ENCODE data around the gene SCUBE1. TPM values are rescaled to one million over a fixed set of nuclear protein-coding genes. Genes with fewer than 3 reads are reported as not detected.

Gene SCUBE1
- polyA plus RNA-seq, 1 of the 3 experiments (the other 2 are of a cell fraction): 0.56 TPM

DNA sequence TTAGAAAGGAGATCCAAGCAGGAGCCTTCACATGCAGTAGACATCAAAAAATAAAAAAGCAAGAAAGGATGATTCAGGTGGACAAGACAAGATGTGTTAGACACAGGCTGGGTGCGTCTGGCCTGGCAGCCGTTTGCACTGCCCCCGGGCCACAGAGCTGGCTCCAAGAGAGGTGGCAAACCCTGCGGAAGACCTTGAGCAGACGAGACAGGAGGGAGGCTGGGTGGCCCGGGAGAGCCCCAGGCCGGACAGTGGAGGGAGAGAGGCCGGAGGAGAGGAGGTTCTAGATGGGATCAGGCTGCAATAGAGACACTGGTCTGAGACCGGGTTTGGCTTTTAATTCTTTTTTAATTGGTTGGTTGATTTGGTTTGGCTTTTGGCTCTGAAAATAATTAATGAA is 86.6 kb downstream of the SCUBE1 start (continued):
- TF ChIP-seq NFIC (IDR thresholded peaks at IDR 0.05; ENCODE audit: borderline replicate concordance) (no peak), RAD21 (IDR thresholded peaks at IDR 0.05; ENCODE audit: low read length) (no peak)

GRCh38 chr22:43255299-43255698 is 87.9 kb downstream of the SCUBE1 start:
- ChIA-PET POLR2A (no interaction called here), CTCF (no interaction called here)
- Histone ChIP-seq H3K4me2 (no peak overlapping the region), H3K79me2 (ENCODE audit: insufficient read depth) (no peaks in the 10 kb centered on the region), H4K20me1 (ENCODE audit: insufficient read depth) (no peaks in the 10 kb centered on the region), H3K4me1 (ENCODE audit: control insufficient read depth in 1 of 2, insufficient read depth in 2 of 2, low read depth in 1 of 2, low read length in 1 of 2) (peaks cover 0 to 27% of the 10 kb centered on the region in 2 experiments; a peak in 1 of 4 replicates), H3K27ac (ENCODE audit: low read depth in 2 of 2, low read length in 1 of 2) (no peak overlapping the region), H3K4me3 (ENCODE audit: low read depth in 2 of 2, low read length in 1 of 2) (no peak overlapping the region), H3K9me2 (no peaks in the 10 kb centered on the region), H3K36me3 (replicated peaks in 1 of 2; ENCODE audit: control insufficient read depth in 1 of 2, insufficient read depth in 2 of 2, low read length in 1 of 2) (no peaks in the 10 kb centered on the region), H2AFZ (ENCODE audit: low read depth) (no peak overlapping the region), H3K9me3 (no peaks in the 10 kb centered on the region), H3K9ac (no peak overlapping the region), H3F3A (replicated peaks; ENCODE audit: insufficient read depth) (no peaks in the 10 kb centered on the region), H3K27me3 (ENCODE audit: insufficient read depth) (no peaks in the 10 kb centered on the region)
- no peak for TF ChIP-seq TEAD4 (IDR thresholded peaks at IDR 0.05; ENCODE audit: borderline replicate concordance, insufficient read depth)
- TF ChIP-seq GABPA (IDR thresholded peaks at IDR 0.05; ENCODE audit: low read depth): no peak
- TF ChIP-seq RFX5 (IDR thresholded peaks at IDR 0.05; ENCODE audit: low read length): no peak
- TF ChIP-seq, protein P1, sequence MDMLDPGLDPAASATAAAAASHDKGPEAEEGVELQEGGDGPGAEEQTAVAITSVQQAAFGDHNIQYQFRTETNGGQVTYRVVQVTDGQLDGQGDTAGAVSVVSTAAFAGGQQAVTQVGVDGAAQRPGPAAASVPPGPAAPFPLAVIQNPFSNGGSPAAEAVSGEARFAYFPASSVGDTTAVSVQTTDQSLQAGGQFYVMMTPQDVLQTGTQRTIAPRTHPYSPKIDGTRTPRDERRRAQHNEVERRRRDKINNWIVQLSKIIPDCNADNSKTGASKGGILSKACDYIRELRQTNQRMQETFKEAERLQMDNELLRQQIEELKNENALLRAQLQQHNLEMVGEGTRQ (IDR thresholded peaks at IDR 0.05; ENCODE audit: borderline replicate concordance, low read depth, low read length): no peak
- DNase-seq: no peak
- 84% methylated on average over 4 of the region's 23 CpGs for WGBS (ENCODE audit: low lambda C conversion rate)

GRCh38 chr22:43253839-43254238 is 89.3 kb downstream of the SCUBE1 start:
- H2AFZ ChIP-seq (ENCODE audit: low read depth): no peak overlapping the region
- no peaks in the 10 kb centered on the region for H4K20me1 ChIP-seq (ENCODE audit: insufficient read depth)
- H3K27me3 ChIP-seq (ENCODE audit: insufficient read depth): no peaks in the 10 kb centered on the region
- H3K9ac ChIP-seq: no peak overlapping the region
- no peaks in the 10 kb centered on the region for H3K9me2 ChIP-seq
- H3K9me3 ChIP-seq: no peaks in the 10 kb centered on the region
- no peak overlapping the region for H3K4me3 ChIP-seq (ENCODE audit: low read depth in 2 of 2, low read length in 1 of 2)
- POLR2A ChIA-PET: no interaction called here
- H3K36me3 ChIP-seq (replicated peaks in 1 of 2; ENCODE audit: control insufficient read depth in 1 of 2, insufficient read depth in 2 of 2, low read length in 1 of 2): no peaks in the 10 kb centered on the region
- no peaks in the 10 kb centered on the region for H3F3A ChIP-seq (replicated peaks; ENCODE audit: insufficient read depth)
- H3K27ac ChIP-seq (ENCODE audit: low read depth in 2 of 2, low read length in 1 of 2): no peak overlapping the region
- DNase-seq: no peak
- no peaks in the 10 kb centered on the region for H3K79me2 ChIP-seq (ENCODE audit: insufficient read depth)
- peaks cover 0 to 31% of the 10 kb centered on the region in 2 experiments; a peak in 1 of 4 replicates for H3K4me1 ChIP-seq (ENCODE audit: control insufficient read depth in 1 of 2, insufficient read depth in 2 of 2, low read depth in 1 of 2, low read length in 1 of 2)
- no peak overlapping the region for H3K4me2 ChIP-seq
- CTCF ChIA-PET: no interaction called here
- 80% methylated on average over 1 of the region's 5 CpGs for WGBS (ENCODE audit: low lambda C conversion rate)
- TF ChIP-seq EP300 (IDR thresholded peaks at IDR 0.05; ENCODE audit: borderline replicate concordance in 1 of 2, low read depth in 1 of 2, low read length in 1 of 2): no peak
- TF ChIP-seq REST (IDR thresholded peaks at IDR 0.05; ENCODE audit: low read depth, low read length): no peak
- TF ChIP-seq FOSL2 (IDR thresholded peaks at IDR 0.05; ENCODE audit: borderline replicate concordance, low read depth): no peak
- TF ChIP-seq TAF1 (IDR thresholded peaks at IDR 0.05; ENCODE audit: borderline replicate concordance, low read depth, low read length): no peak
- no peak for TF ChIP-seq ELF1 (IDR thresholded peaks at IDR 0.05)
- TF ChIP-seq SMC3 (IDR thresholded peaks at IDR 0.05; ENCODE audit: low read depth, low read length): no peak
- no peak for TF ChIP-seq CTCF (IDR thresholded peaks at IDR 0.05)
- no peak for TF ChIP-seq RFX5 (IDR thresholded peaks at IDR 0.05; ENCODE audit: low read length)
- TF ChIP-seq, protein P1 (IDR thresholded peaks at IDR 0.05; ENCODE audit: borderline replicate concordance, low read depth, low read length): no peak
- no peak for TF ChIP-seq NFIC (IDR thresholded peaks at IDR 0.05; ENCODE audit: borderline replicate concordance)
- TF ChIP-seq SIN3A (IDR thresholded peaks at IDR 0.05; ENCODE audit: borderline replicate concordance, low read depth, low read length): no peak
- no peak for TF ChIP-seq TCF12 (IDR thresholded peaks at IDR 0.05)
- no peak for TF ChIP-seq JUND (IDR thresholded peaks at IDR 0.05)
- no peak for TF ChIP-seq RCOR1 (IDR thresholded peaks at IDR 0.05; ENCODE audit: low read length)
- TF ChIP-seq, protein P2, sequence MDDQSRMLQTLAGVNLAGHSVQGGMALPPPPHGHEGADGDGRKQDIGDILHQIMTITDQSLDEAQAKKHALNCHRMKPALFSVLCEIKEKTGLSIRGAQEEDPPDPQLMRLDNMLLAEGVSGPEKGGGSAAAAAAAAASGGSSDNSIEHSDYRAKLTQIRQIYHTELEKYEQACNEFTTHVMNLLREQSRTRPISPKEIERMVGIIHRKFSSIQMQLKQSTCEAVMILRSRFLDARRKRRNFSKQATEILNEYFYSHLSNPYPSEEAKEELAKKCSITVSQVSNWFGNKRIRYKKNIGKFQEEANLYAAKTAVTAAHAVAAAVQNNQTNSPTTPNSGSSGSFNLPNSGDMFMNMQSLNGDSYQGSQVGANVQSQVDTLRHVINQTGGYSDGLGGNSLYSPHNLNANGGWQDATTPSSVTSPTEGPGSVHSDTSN (IDR thresholded peaks at IDR 0.05): no peak
- TF ChIP-seq MEF2A (IDR thresholded peaks at IDR 0.05; ENCODE audit: borderline replicate concordance, low read depth): no peak

Measured in SK-N-SH (cell line).